ENCODE measurements around the gene DEXI.

The DEXI gene

DNA sequence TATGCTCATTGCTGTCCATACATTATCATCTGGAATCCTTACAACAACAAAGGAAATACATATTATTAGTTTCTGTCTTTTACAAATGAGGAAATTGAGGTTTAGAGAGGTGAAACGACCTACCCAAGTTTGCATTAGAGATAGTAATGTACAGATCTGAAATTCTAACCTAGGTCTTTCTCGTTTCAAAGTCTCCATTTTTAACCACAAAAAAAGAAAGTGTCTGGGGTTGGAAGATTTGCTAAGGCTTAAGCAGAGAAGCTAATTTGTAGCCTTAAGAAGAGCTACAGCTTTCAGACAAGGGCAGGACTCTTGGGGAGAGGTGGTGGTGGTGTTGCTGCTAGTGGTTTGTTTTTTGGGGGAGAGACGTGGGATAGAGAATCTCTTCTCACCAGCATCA lies 46.1 kb downstream of the DEXI start:
- no peak overlapping the region for H3K9ac ChIP-seq (ENCODE audit: low read length)
- H3K36me3 ChIP-seq (ENCODE audit: control insufficient read depth, low read depth, low read length), result no peaks in the 10 kb centered on the region
- no peaks in the 10 kb centered on the region for H3K9me3 ChIP-seq (ENCODE audit: control insufficient read depth, low read depth, low read length)
- no peaks in the 10 kb centered on the region for H3K27me3 ChIP-seq (ENCODE audit: control insufficient read depth, insufficient read depth, low read length)
- peaks cover 4% of the 10 kb centered on the region for H3K4me1 ChIP-seq (ENCODE audit: control insufficient read depth, low read depth, low read length)
- no peak overlapping the region for H3K27ac ChIP-seq (ENCODE audit: low read length)
- no peak overlapping the region for H3K4me3 ChIP-seq (ENCODE audit: low read length)

DNA sequence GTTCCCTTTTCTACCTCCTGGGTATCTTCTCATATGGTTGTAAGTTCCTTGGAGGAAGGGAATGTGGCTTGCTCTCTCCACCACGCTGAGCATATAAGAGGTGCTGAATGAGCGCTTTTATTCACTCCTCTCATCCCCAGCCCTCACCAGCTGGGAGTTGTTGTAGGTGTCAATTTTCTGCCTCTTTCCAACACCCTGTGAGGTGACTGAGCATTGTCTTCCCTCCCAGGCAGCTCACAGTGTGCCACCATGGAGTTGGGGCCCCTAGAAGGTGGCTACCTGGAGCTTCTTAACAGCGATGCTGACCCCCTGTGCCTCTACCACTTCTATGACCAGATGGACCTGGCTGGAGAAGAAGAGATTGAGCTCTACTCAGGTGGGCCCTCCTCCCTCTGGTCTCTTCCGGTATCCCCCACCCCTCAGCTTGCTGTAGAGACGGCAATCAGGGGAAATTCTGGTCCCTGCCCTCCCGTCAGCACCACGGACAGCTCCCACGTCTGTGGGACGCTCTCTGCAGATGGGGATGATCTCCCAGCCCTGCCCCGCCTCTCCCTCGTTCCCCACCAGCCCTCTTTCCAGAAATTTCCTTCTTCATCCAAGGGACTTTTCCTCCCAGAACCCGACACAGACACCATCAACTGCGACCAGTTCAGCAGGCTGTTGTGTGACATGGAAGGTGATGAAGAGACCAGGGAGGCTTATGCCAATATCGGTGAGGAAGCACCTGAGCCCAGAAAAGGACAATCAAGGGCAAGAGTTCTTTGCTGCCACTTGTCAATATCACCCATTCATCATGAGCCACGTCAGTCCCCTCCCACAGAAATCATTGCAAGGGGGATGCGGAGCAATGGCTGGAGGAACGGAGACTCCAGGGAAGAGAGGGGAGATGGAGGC lies 47.0 kb downstream of the DEXI start:
- H3K4me1 ChIP-seq (ENCODE audit: control insufficient read depth, low read depth, low read length), result peaks cover 4% of the 10 kb centered on the region
- no peaks in the 10 kb centered on the region for H3K36me3 ChIP-seq (ENCODE audit: control insufficient read depth, low read depth, low read length)
- peak overlapping the region; percentile 14 for H3K4me3 ChIP-seq (ENCODE audit: low read length)

DNA sequence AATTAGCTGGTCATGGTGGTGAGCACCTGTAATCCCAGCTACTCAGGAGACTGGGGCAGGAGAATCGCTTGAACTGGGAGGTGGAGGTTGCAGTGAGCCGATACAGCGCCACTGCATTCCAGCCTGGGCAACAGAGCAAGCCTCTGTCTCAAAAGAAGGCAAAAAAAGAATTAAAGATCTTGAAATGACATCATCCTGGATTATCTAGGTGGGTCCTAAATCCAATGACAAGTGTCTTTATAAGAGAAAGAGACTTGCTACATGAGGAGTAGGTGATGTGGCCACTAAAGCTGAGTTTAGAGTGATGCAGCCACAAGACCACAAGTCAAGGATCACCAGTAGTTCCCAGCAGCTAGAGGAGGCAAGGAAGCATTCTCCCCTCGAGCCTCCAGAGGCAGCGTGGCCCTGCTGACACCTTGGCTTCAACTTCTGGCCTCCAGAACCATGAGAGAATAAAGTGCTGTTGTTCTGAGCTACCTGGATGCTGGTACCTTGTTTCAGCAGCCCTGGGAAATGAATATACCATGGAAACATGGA lies 49.4 kb downstream of the DEXI start:
- Histone ChIP-seq H3K27me3 (ENCODE audit: control insufficient read depth, insufficient read depth, low read length) (no peaks in the 10 kb centered on the region), H3K27ac (ENCODE audit: low read length) (no peak overlapping the region), H3K4me1 (ENCODE audit: control insufficient read depth, low read depth, low read length) (peaks cover 4% of the 10 kb centered on the region), H3K4me3 (ENCODE audit: low read length) (no peak overlapping the region), H3K9me3 (ENCODE audit: control insufficient read depth, low read depth, low read length) (no peaks in the 10 kb centered on the region), H3K36me3 (ENCODE audit: control insufficient read depth, low read depth, low read length) (no peaks in the 10 kb centered on the region), H3K9ac (ENCODE audit: low read length) (no peak overlapping the region)

More for the DNA sequence above, 47.0 kb downstream of the DEXI start:
- Histone ChIP-seq H3K9me3 (ENCODE audit: control insufficient read depth, low read depth, low read length) (no peaks in the 10 kb centered on the region), H3K27ac (ENCODE audit: low read length) (no peak overlapping the region), H3K9ac (ENCODE audit: low read length) (no peak overlapping the region), H3K27me3 (ENCODE audit: control insufficient read depth, insufficient read depth, low read length) (no peaks in the 10 kb centered on the region)

DNA sequence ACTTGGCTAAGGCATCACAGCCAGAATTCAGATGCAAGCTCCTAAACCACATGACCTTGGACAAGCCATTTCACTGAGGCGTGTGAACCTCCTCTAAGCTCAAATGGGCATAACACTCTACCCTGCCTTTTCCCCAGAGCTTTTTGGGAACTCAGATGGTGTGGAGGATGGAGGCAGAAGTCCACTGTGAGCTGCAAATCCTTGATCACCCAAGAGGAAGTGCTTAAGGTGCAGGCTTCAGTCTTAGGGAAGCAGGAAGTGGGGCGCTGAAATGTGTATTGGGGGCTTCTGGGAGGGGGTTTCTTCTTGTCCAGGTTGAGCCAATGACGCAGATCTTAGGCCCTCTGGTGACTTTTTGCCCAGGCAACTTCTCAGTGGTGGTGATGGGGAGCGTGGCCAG lies 52.4 kb downstream of the DEXI start:
- H3K4me1 ChIP-seq (ENCODE audit: control insufficient read depth, low read depth, low read length), result no peaks in the 10 kb centered on the region
- H3K27me3 ChIP-seq (ENCODE audit: control insufficient read depth, insufficient read depth, low read length), result no peaks in the 10 kb centered on the region
- no peaks in the 10 kb centered on the region for H3K36me3 ChIP-seq (ENCODE audit: control insufficient read depth, low read depth, low read length)
- H3K27ac ChIP-seq (ENCODE audit: low read length), result no peak overlapping the region
- no peak overlapping the region for H3K9ac ChIP-seq (ENCODE audit: low read length)
- no peaks in the 10 kb centered on the region for H3K9me3 ChIP-seq (ENCODE audit: control insufficient read depth, low read depth, low read length)
- H3K4me3 ChIP-seq (ENCODE audit: low read length), result no peak overlapping the region

DNA sequence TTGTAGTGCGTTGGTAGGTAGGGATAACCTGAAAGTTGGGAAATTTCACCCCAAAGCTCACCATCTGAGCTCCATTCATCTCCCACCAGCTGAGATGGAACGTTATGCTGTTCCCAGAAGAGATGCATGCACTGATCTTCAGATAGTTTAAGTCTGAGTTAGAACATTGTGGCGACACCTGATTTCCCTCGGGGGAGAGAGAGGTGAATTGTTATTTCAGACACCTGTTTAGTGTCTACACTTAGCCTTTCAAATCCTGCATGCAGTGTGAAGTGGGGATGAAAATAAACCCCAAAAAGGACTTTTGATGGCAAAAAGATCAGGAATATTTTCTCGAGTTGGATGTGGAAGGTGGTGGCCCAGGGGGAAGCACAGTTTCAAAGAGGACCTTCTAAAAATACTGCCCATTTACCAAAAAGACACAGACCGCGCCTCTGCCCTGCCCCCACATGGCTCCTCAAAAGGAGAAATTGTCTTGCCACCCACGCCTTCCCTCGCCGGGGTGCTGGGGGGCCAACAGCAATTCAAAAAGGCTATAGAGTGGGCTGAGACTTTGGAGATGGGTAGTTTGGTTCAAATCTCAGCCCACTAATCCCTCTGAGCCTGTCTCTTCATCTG lies 53.8 kb downstream of the DEXI start:
- H3K36me3 ChIP-seq (ENCODE audit: control insufficient read depth, low read depth, low read length), result no peaks in the 10 kb centered on the region

DNA sequence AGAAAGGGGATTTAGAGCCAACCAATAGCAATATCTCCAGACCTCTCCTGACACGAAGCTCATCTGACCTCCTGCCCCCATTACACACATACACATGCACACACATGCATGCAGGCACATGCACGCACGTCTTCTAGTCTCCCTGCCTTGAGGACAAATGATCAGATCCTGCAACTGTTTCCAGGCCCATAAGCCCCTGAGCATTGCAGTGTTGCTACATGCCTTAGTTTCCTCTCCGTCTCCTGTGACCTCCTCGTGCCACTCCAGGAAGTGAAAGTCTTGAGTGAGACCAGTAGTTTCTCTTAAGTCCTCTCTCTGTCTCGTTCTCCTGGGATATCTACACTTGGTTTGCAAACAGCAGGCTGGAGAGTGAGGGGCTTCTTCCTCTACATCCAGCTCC lies 57.0 kb downstream of the DEXI start:
- Histone ChIP-seq H3K27me3 (ENCODE audit: control insufficient read depth, insufficient read depth, low read length) (peaks cover 7% of the 10 kb centered on the region), H3K27ac (ENCODE audit: low read length) (no peak overlapping the region), H3K4me1 (ENCODE audit: control insufficient read depth, low read depth, low read length) (no peaks in the 10 kb centered on the region), H3K9me3 (ENCODE audit: control insufficient read depth, low read depth, low read length) (no peaks in the 10 kb centered on the region), H3K9ac (ENCODE audit: low read length) (no peak overlapping the region), H3K36me3 (ENCODE audit: control insufficient read depth, low read depth, low read length) (no peaks in the 10 kb centered on the region), H3K4me3 (ENCODE audit: low read length) (no peak overlapping the region)

More for the DNA sequence above, 53.8 kb downstream of the DEXI start:
- Histone ChIP-seq H3K9ac (ENCODE audit: low read length) (no peak overlapping the region), H3K27ac (ENCODE audit: low read length) (no peak overlapping the region), H3K4me3 (ENCODE audit: low read length) (no peak overlapping the region), H3K4me1 (ENCODE audit: control insufficient read depth, low read depth, low read length) (no peaks in the 10 kb centered on the region), H3K27me3 (ENCODE audit: control insufficient read depth, insufficient read depth, low read length) (no peaks in the 10 kb centered on the region), H3K9me3 (ENCODE audit: control insufficient read depth, low read depth, low read length) (no peaks in the 10 kb centered on the region)

DNA sequence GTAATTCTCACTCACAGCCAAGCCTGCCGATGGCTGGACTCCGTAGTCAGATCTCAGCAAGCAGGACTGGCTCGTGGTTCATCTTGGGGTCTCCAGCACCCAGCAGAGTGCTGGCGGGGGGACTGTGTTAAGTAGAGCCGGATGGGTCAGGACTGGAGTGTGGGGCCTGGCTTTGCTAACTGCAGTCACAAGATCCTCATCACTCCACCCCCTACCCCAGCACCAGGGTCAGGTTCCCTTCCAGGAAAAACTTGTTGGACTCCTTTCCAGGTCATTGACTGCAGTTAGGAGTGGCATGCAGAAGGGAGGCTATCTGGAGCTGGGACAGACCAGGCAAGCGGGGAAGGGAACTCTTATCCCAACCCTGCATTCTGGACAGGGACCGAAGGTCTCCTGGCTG lies 59.3 kb downstream of the DEXI start:
- Histone ChIP-seq H3K36me3 (ENCODE audit: control insufficient read depth, low read depth, low read length) (no peaks in the 10 kb centered on the region), H3K9ac (ENCODE audit: low read length) (no peak overlapping the region), H3K27ac (ENCODE audit: low read length) (no peak overlapping the region)

DNA sequence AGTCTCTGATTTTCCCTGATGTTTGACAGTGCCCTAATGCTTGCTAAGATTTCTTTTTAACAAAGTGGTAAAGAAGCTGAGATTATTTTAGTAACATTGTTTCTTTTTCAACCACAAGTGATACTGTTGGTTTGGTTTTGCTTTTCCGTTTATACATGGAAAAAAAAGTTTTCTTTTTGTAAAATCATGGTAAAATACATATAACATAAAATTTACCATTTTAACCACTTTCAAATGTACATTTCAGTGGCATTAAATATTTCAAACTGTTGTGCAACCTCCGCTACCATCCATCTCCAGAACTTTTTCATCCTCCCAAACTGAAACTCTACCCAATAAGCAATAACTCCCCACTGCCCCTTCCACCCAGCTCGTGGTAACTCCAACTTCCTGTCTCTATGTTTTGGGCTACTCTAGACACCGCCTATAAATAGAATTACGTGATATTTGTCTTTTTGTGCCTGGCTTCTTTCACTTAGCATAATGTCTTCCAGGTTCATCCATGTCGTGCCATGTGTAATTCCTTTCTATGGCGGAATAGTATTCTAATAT lies 60.7 kb downstream of the DEXI start:
- Histone ChIP-seq H3K27ac (ENCODE audit: low read length) (no peak overlapping the region), H3K9me3 (ENCODE audit: control insufficient read depth, low read depth, low read length) (no peaks in the 10 kb centered on the region), H3K9ac (ENCODE audit: low read length) (no peak overlapping the region), H3K4me3 (ENCODE audit: low read length) (no peak overlapping the region), H3K4me1 (ENCODE audit: control insufficient read depth, low read depth, low read length) (peaks cover 13% of the 10 kb centered on the region), H3K36me3 (ENCODE audit: control insufficient read depth, low read depth, low read length) (no peaks in the 10 kb centered on the region), H3K27me3 (ENCODE audit: control insufficient read depth, insufficient read depth, low read length) (peaks cover 40% of the 10 kb centered on the region)

More for the DNA sequence above, 59.3 kb downstream of the DEXI start:
- H3K27me3 ChIP-seq (ENCODE audit: control insufficient read depth, insufficient read depth, low read length), result peaks cover 29% of the 10 kb centered on the region
- no peaks in the 10 kb centered on the region for H3K9me3 ChIP-seq (ENCODE audit: control insufficient read depth, low read depth, low read length)
- no peak overlapping the region for H3K4me3 ChIP-seq (ENCODE audit: low read length)
- H3K4me1 ChIP-seq (ENCODE audit: control insufficient read depth, low read depth, low read length), result peaks cover 6% of the 10 kb centered on the region

DNA sequence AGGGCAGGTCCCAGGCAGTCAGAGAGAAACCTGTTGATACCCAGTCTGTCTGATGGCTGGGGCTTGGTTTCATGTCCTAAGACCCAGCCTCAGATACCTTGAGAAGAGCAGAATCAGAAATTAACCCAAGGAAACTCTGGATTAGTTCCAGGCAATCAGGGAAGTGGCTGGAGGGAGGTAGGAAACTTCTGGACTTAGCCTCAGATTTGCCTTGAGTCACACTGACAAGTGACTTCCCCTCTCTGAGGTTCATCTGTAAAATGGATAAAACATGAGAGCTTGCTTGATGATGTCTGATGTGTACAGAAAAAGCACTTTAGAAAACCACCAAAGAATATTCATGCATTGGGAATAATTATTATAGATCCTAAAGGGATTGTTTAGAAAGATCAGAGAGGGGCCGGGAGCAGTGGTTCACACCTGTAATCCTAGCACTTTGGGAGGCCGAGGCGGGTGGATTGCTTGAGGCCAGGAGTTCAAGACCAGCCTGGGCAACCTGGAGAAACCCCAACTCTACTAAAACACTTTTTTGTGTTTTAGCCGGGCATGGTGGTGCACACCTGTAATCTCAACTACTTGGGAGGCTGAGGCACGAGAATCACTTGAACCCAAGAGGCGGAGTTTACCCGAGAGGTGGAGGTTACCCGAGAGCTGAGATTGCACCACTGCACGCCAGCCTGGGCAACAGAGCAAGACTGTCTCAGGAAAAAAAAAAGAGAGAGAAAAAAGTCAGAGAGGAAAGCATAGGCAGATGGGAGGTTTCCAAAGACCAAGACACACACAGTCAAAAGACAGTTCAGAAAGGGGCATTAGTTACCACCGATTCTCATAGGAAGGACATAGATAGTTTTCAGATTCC lies 61.4 kb downstream of the DEXI start:
- peaks cover 40% of the 10 kb centered on the region for H3K27me3 ChIP-seq (ENCODE audit: control insufficient read depth, insufficient read depth, low read length)
- no peak overlapping the region for H3K4me3 ChIP-seq (ENCODE audit: low read length)
- no peak overlapping the region for H3K27ac ChIP-seq (ENCODE audit: low read length)
- no peaks in the 10 kb centered on the region for H3K36me3 ChIP-seq (ENCODE audit: control insufficient read depth, low read depth, low read length)
- peaks cover 13% of the 10 kb centered on the region for H3K4me1 ChIP-seq (ENCODE audit: control insufficient read depth, low read depth, low read length)
- no peaks in the 10 kb centered on the region for H3K9me3 ChIP-seq (ENCODE audit: control insufficient read depth, low read depth, low read length)
- H3K9ac ChIP-seq (ENCODE audit: low read length), result no peak overlapping the region

DNA sequence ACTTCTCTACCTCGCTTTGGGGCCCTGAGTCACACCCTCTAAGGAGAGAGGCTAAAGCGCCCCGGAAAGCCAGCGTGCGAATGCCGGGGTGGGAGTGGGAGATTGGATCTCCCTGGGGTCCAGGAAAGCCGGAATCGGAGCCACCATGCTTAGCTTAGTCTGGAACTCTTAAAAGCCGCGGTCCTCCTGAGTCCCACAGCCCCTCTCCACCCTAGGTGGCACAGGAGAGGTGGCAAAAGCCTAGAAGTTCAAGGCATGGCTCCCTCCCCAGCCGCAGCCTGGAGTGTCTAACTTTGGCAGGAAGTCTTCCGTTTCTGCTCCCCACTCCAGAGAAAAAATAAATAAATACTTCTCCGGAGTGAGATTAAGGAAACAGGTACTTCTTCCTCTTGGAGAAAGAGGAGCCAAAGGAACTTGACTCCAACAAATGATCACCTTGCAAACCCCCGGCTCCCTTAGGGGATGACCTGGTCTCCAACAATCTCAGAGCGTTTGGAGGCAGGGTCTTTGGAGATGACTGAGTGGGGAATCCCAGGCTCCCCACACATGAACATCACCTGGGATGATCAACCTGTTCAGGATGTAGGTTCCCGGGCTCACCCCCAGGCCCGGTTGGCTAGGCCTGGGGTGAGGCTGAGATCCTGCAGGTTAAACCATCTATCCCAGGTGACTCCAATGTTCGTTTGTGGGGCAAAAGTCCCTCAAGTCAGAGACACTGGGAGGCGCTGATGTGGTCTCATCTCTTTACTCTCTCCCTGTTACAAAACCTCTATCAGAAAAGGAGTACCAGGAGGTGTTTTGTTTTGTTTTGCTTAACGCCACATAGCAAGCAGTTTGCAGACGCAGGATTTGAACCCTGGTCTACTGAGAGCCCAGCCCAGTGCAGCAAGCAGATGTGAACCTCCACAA lies 62.3 kb downstream of the DEXI start:
- no peaks in the 10 kb centered on the region for H3K36me3 ChIP-seq (ENCODE audit: control insufficient read depth, low read depth, low read length)
- H3K27me3 ChIP-seq (ENCODE audit: control insufficient read depth, insufficient read depth, low read length), result peaks cover 40% of the 10 kb centered on the region
- peak overlapping the region; percentile 58 for H3K4me3 ChIP-seq (ENCODE audit: low read length)
- no peak overlapping the region for H3K27ac ChIP-seq (ENCODE audit: low read length)
- no peaks in the 10 kb centered on the region for H3K9me3 ChIP-seq (ENCODE audit: control insufficient read depth, low read depth, low read length)
- peaks cover 13% of the 10 kb centered on the region for H3K4me1 ChIP-seq (ENCODE audit: control insufficient read depth, low read depth, low read length)
- H3K9ac ChIP-seq (ENCODE audit: low read length), result no peak overlapping the region

All from iPS-18a (cell line).